Measurements from ENCODE around the gene ELAVL3. TPM values are rescaled to one million over a fixed set of nuclear protein-coding genes. Genes with fewer than 3 reads are reported as not detected.
A peak's percentile ranks its signal among the peaks of the same experiment; 100 is the strongest.

ELAVL3 gene
- polyA plus RNA-seq (2013, experiment 1 of 2; ENCODE audit: insufficient read length): not detected
- polyA plus RNA-seq (2013, experiment 2 of 2; ENCODE audit: insufficient read length): not detected

GRCh38 chr19:11480715-11481533 is at the start of gene ELAVL3:
ELAVL3 (minus strand) TSS chr19:11481046; CDS start chr19:11480608, 438 bp downstream.
- DNase-seq: no peak

- peak; percentile 82 for DNase-seq
Measured at GRCh38 chr19:11530432-11530831, 49.6 kb upstream of the ELAVL3 start.

- DNase-seq: peak; percentile 99
Measured at GRCh38 chr19:11528551-11529341, 47.9 kb upstream of the ELAVL3 start, which contains the start of gene ECSIT. ECSIT (minus strand) TSS chr19:11529134; CDS start chr19:11519170, 9,964 bp downstream.

GRCh38 chr19:11519138-11519537 is 38.3 kb upstream of the ELAVL3 start:
- DNase-seq: no peak

- no peak for DNase-seq
Measured at GRCh38 chr19:11513946-11514345, 33.1 kb upstream of the ELAVL3 start.

GRCh38 chr19:11510444-11510843 is 29.6 kb upstream of the ELAVL3 start:
- DNase-seq: no peak

- no peak for DNase-seq
Measured at GRCh38 chr19:11507370-11508078, 26.7 kb upstream of the ELAVL3 start.

- no peak for DNase-seq
Measured at GRCh38 chr19:11506967-11507366, 26.1 kb upstream of the ELAVL3 start.

GRCh38 chr19:11506101-11506555 is 25.3 kb upstream of the ELAVL3 start:
- no peak for DNase-seq

- peak; percentile 95 for DNase-seq
Measured at GRCh38 chr19:11505504-11506100, 24.8 kb upstream of the ELAVL3 start, which contains the start of gene ZNF653. ZNF653 (minus strand) TSS chr19:11505839; CDS start chr19:11505786, 53 bp downstream.

- peak; percentile 94 for DNase-seq
Measured at GRCh38 chr19:11505032-11505503, 24.2 kb upstream of the ELAVL3 start.

GRCh38 chr19:11504502-11505031 is 23.7 kb upstream of the ELAVL3 start:
- no peak for DNase-seq

GRCh38 chr19:11499890-11500420 is 19.1 kb upstream of the ELAVL3 start:
- DNase-seq: no peak

- DNase-seq: no peak
Measured at GRCh38 chr19:11499220-11499726, 18.4 kb upstream of the ELAVL3 start.

GRCh38 chr19:11496391-11497163 is 15.7 kb upstream of the ELAVL3 start:
- DNase-seq: peak; percentile 85

GRCh38 chr19:11495885-11496284 is 15.0 kb upstream of the ELAVL3 start:
- DNase-seq: no peak

GRCh38 chr19:11495481-11495880 is 14.6 kb upstream of the ELAVL3 start:
- no peak for DNase-seq

GRCh38 chr19:11494634-11495285 is 13.9 kb upstream of the ELAVL3 start:
- DNase-seq: no peak

GRCh38 chr19:11489378-11489777 is 8.5 kb upstream of the ELAVL3 start:
- DNase-seq: no peak
